Mucosa of descending colon (tissue), 3 donors: ENCODE data around the gene S100A2. TPM values are rescaled to one million over a fixed set of nuclear protein-coding genes. Genes with fewer than 3 reads are reported as not detected.

ENCODE experiments used
- ATAC-seq: fragments of 200-7000 bp; cut with Tn5 transposase; one replicate; pipeline ENCODE4 v1.9.1; 2020; ENCODE audit warnings: mild to moderate bottlenecking, moderate library complexity
- DNase-seq, 3 donors: peaks; one replicate each; pipeline ENCODE4 v3.0.0-alpha.2; 2020
- H3K36me3 ChIP-seq: fragments of 200-600 bp; one replicate; pipeline ENCODE4 v1.8.0; 2021; ENCODE audit warnings: low read depth, mild to moderate bottlenecking
- H3K4me1 ChIP-seq: fragments of 200-600 bp; one replicate; pipeline ENCODE4 v1.8.0; 2021; ENCODE audit warnings: low read depth, mild to moderate bottlenecking
- H3K4me3 ChIP-seq: fragments of 200-600 bp; one replicate; pipeline ENCODE4 v1.8.0; 2021; ENCODE audit warnings: mild to moderate bottlenecking
- H3K9me3 ChIP-seq: fragments of 200-600 bp; one replicate; pipeline ENCODE4 v1.8.0; 2021; ENCODE audit warnings: mild to moderate bottlenecking
- intact Hi-C, 2 donors: fragments of 100-400 bp; cut with DNase I in 1 of 2; cut with micrococcal nuclease in 1 of 2; formaldehyde crosslinking; loops; one replicate each; pipeline versions ENCODE4 v1.11.0 to v1.11.1; 2022; cut with DNase I, micrococcal nuclease
- long read RNA-seq, 2 donors: library from polyadenylated mRNA; unstranded; transcript quantifications; one replicate each; pipeline ENCODE4 v2.0.0, GENCODE V29; 2019 to 2021
- total RNA-seq, 3 donors: library from RNA; stranded (reverse); fragmentation: NEBNext Ultra II Directional in 2 of 3; extraction: Animal tissue kit (Norgen Biotek cat#: 25700) in 2 of 3; gene quantifications; one replicate each; pipeline versions ENCODE4 v1.2.1 to v1.2.4, GENCODE V29; 2021 to 2023
- TF ChIP-seq, protein P1 (sequence below): fragments of 200-600 bp; IDR thresholded peaks from one replicate; pipeline ENCODE4 v1.8.0; 2022; ENCODE audit warnings: antibody characterized with exemption, mild to moderate bottlenecking
- donor health status: DM: no; HTN: no; CAD: no; lungs with moderate emphysema.
- donor health status: DM: no; HTN: no; CAD: no.
- donor health status: DM: no; HTN: yes; CAD: no.

Gene S100A2
- 1 to 10 TPM in 2 of 3 donors, not detected in 1; 1.3 to 1.9 TPM for total RNA-seq
- long read RNA-seq, donor 1, partial matches to known transcripts, result 0 of 2 reads
- long read RNA-seq, donor 1, other reads (novel, unspliced or antisense), result 0 of 2 reads
- long read RNA-seq, donor 2, result 0 reads

DNA sequence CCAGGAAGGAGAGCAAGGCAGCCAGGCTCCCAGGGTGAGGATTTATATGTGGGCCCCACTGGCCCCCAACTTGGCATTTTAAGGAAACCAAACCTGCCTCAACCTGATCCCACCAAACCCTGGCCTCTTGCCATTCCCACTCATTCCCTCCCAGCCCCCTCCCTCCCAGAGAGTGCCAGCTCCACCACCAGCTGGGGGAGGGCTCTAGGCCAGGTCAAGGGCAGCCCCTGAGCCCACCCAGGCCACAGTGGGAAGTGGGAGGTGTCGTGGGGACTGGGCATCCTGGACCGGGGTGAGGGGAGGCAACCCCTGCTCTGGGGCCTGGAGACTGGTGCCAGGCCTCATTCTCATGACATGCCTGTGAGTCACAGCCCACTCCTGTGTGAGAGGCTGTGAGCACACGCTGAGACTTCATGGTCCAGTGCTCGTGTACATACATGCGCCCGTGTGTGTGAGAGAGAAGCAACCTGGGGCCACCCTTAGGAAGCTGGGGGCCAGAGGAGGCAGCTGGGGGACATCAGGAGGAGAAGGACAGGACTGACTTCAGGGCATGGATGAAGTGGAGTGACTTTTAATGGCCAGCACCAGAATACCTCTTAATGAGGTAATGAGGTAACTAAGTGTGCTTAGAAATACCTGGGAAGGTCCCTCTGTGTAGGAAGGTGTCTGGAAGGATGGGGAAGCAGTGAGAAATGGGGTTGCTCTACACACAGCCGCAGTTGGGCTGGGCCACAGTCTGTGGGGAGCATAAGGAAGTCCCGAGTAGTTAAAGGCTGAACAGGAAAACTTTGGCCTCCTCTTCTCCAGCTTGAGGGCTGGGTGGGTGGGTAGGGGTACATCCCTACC, at the start of gene S100A2:
TSS of gene S100A2 (minus strand) at position 316 of the 846 bp plus-strand sequence. CDS start 1,967 bp downstream, outside the sequence.
- intact Hi-C loops, result loop anchor here (5.0 kb wide), 2 partner anchors 33 to 53 kb away; no protein-coding TSS in a partner anchor
- ATAC-seq (peak; percentile 61), DNase-seq (peak; percentile 60 to 76 (median 67))
- Histone ChIP-seq H3K9me3 (no peaks in the 10 kb centered on the region), H3K4me1 (peaks cover 33% of the 10 kb centered on the region), H3K4me3 (no peak within 1 kb of the TSS), H3K36me3 (no peaks in the 10 kb centered on the region)
- TF ChIP-seq, protein P1, sequence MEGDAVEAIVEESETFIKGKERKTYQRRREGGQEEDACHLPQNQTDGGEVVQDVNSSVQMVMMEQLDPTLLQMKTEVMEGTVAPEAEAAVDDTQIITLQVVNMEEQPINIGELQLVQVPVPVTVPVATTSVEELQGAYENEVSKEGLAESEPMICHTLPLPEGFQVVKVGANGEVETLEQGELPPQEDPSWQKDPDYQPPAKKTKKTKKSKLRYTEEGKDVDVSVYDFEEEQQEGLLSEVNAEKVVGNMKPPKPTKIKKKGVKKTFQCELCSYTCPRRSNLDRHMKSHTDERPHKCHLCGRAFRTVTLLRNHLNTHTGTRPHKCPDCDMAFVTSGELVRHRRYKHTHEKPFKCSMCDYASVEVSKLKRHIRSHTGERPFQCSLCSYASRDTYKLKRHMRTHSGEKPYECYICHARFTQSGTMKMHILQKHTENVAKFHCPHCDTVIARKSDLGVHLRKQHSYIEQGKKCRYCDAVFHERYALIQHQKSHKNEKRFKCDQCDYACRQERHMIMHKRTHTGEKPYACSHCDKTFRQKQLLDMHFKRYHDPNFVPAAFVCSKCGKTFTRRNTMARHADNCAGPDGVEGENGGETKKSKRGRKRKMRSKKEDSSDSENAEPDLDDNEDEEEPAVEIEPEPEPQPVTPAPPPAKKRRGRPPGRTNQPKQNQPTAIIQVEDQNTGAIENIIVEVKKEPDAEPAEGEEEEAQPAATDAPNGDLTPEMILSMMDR, result no peak

- intact Hi-C loops, result no loop called here
- Histone ChIP-seq H3K9me3 (no peaks in the 10 kb centered on the region), H3K36me3 (no peaks in the 10 kb centered on the region), H3K4me3 (no peak overlapping the region), H3K4me1 (peaks cover 25% of the 10 kb centered on the region)
- DNase-seq (peak in 1 of 3 donors; percentile 46), ATAC-seq (no peak)
- TF ChIP-seq, protein P1, result no peak
Measured at GRCh38 chr1:153615406-153615805, 49.8 kb upstream of the S100A2 start.

DNA sequence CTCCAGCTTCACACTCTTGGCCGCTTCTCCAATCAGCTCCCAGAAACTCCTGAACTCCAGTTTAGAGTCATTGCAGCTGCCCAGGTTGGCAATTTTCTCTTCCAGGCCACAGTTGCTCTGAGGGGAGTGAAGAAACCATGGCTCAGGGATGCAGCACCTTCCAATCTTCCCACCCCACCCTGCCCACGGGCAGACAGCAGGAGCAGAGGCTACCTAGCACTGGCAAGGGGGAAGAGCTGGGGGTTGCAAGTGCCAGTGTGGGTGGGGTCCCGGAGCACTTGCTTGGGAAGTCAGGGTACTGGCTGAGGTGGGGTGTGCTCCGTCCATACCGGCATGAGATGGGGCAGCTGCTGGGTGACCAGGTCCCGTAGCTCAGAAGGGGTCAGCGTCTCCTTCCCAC, 49.3 kb upstream of the S100A2 start:
- intact Hi-C loops, result no loop called here
- ATAC-seq, result no peak
- DNase-seq, result peak in 1 of 3 donors; percentile 32
- peaks cover 30% of the 10 kb centered on the region for H3K4me1 ChIP-seq
- TF ChIP-seq, protein P1, result no peak
- no peaks in the 10 kb centered on the region for H3K36me3 ChIP-seq
- H3K9me3 ChIP-seq, result no peaks in the 10 kb centered on the region
- H3K4me3 ChIP-seq, result no peak overlapping the region

DNA sequence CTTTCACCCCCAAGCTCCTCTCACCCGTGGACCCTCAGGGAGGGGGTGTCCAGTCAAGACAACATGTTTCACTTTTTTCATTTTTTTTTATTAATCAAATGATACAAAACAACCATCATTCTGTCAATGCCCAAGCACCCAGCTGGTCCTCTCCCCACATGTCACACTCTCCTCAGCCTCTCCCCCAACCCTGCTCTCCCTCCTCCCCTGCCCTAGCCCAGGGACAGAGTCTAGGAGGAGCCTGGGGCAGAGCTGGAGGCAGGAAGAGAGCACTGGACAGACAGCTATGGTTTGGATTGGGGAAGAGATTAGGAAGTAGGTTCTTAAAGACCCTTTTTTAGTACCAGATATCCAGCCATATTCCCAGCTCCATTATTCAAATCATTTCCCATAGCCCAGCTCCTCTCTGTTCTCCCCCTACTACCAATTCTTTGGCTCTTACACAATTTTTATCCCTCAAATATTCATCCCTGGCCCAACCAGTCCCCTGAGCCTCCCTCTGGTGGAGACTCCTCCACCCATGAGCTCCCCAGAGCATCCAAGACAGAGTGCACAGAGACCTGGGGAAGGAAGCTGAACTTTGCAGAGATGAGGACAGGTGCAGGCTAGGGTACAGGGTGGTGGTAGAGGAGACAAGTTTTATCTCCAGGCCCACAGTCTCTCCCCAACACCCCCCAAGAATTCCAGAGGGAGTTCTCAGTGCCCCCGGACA, 48.7 kb upstream of the S100A2 start:
- H3K4me1 ChIP-seq, result peaks cover 35% of the 10 kb centered on the region
- intact Hi-C loops, result no loop called here
- H3K4me3 ChIP-seq, result no peak overlapping the region
- DNase-seq (peak in 1 of 3 donors; percentile 47), ATAC-seq (no peak)
- no peaks in the 10 kb centered on the region for H3K9me3 ChIP-seq
- no peaks in the 10 kb centered on the region for H3K36me3 ChIP-seq
- TF ChIP-seq, protein P1, result no peak

- Histone ChIP-seq H3K4me3 (no peak overlapping the region), H3K9me3 (no peaks in the 10 kb centered on the region), H3K4me1 (peaks cover 38% of the 10 kb centered on the region), H3K36me3 (no peaks in the 10 kb centered on the region)
- DNase-seq (no peak), ATAC-seq (no peak)
- intact Hi-C loops, result no loop called here
- TF ChIP-seq, protein P1, result no peak
Measured at GRCh38 chr1:153613406-153613805, 47.8 kb upstream of the S100A2 start.
